A549 (cell line): ENCODE results near the gene TRIM24. TPM values are rescaled to one million over a fixed set of nuclear protein-coding genes. Genes with fewer than 3 reads are reported as not detected.

Experiments used
- ATAC-seq, 2 experiments: fragments of 200-7000 bp in 1 of 2; fragments of >200 bp in 1 of 2; cut with Nextera tagmentation in 1 of 2; cut with Tn5 transposase in 1 of 2; 3 replicates each; pipeline versions ENCODE4 v1.8.0 to v1.9.1; 2018 to 2020; ENCODE audit warnings: mild to moderate bottlenecking in 1 of 2, moderate library complexity in 1 of 2
- CTCF ChIA-PET: fragments of 300-600 bp; sonication (Branson Sonifier 250); formaldehyde crosslinking; extraction: SDS; loops from one replicate; lab custom pipeline; 2021; ENCODE audit warnings: antibody characterized with exemption, inconsistent platforms; lab: Yijun Ruan, JAX
- POLR2A ChIA-PET: fragments of 350-600 bp; formaldehyde crosslinking; extraction: SDS; loops from one replicate; lab custom pipeline; 2021; ENCODE audit warnings: antibody characterized with exemption, inconsistent platforms; lab: Yijun Ruan, JAX
- DNase-seq, 2 experiments: peaks; one replicate each; pipeline versions ENCODE4 v3.0.0 to v3.0.0-alpha.2; 2011 to 2016; ENCODE audit warnings: low read depth in 1 of 2, low spot score in 1 of 2
- FAIRE-seq: peaks from 2 replicates; lab custom pipeline; 2011; peaks lifted over from hg19 to GRCh38; lab: Jason Lieb, UNC
- H3K27ac ChIP-seq, 2 experiments: fragments of >200 bp; sonication (Bioruptor Twin); formaldehyde crosslinking; 3 replicates each; pipeline ENCODE4 v1.5.1; 2016 to 2017
- H3K4me1 ChIP-seq: fragments of >200 bp; sonication (Bioruptor Twin); formaldehyde crosslinking; 3 replicates; pipeline ENCODE4 v1.6.1; 2016
- H3K4me2 ChIP-seq: fragments of >200 bp; sonication (Bioruptor Twin); formaldehyde crosslinking; 3 replicates; pipeline ENCODE4 v1.6.1; 2016
- H3K4me3 ChIP-seq: fragments of >200 bp; sonication (Bioruptor Twin); formaldehyde crosslinking; 3 replicates; pipeline ENCODE4 v1.5.1; 2016
- H3K9me3 ChIP-seq: fragments of >200 bp; sonication (Bioruptor Twin); formaldehyde crosslinking; 3 replicates; pipeline ENCODE4 v1.6.1; 2016
- BHLHE40 ChIP-seq: IDR thresholded peaks from 2 replicates; pipeline ENCODE4 v1.6.1; 2012; ENCODE audit warnings: low read depth, low read length, inconsistent platforms
- EP300 ChIP-seq, 2 experiments: fragments of >200 bp; sonication (Bioruptor Twin); formaldehyde crosslinking; IDR thresholded peaks; 2 replicates in 1 of 2; 3 replicates in 1 of 2; pipeline ENCODE4 v1.6.1; 2016 to 2017
- ESRRA ChIP-seq: fragments of 150-350 bp; IDR thresholded peaks from 2 replicates; pipeline ENCODE4 v1.6.1; 2014; ENCODE audit warnings: mild to moderate bottlenecking, low read length, borderline replicate concordance
- FOSB ChIP-seq: fragments of 250-450 bp; sonication (Bioruptor Pico); IDR thresholded peaks from 2 replicates; pipeline ENCODE4 v1.5.0; 2020; ENCODE audit warnings: mild to moderate bottlenecking, moderate library complexity
- FOSL2 ChIP-seq, 2 experiments: fragments of 450-650 bp in 1 of 2; fragments of >200 bp in 1 of 2; sonication (Bioruptor Twin) in 1 of 2; formaldehyde crosslinking; IDR thresholded peaks; 2 replicates each; pipeline versions ENCODE4 v1.5.0 to v1.6.1; 2016 to 2020; ENCODE audit warnings: mild to moderate bottlenecking in 1 of 2, moderate library complexity in 1 of 2
- GATA3 ChIP-seq: IDR thresholded peaks from 2 replicates; pipeline ENCODE4 v1.6.1; 2012; ENCODE audit warnings: borderline replicate concordance
- HMGXB4 ChIP-seq: fragments of 250-450 bp; sonication (Bioruptor Pico); IDR thresholded peaks from 2 replicates; pipeline ENCODE4 v1.5.0; 2021; ENCODE audit warnings: mild to moderate bottlenecking, moderate library complexity, borderline replicate concordance
- HOXB5 ChIP-seq: fragments of 250-450 bp; sonication (Bioruptor Pico); IDR thresholded peaks from 2 replicates; pipeline ENCODE4 v1.5.0; 2020; ENCODE audit warnings: mild to moderate bottlenecking, moderate library complexity
- JUN ChIP-seq, 2 experiments: fragments of >200 bp; sonication (Bioruptor Twin); formaldehyde crosslinking; IDR thresholded peaks; 2 replicates in 1 of 2; 3 replicates in 1 of 2; pipeline ENCODE4 v1.6.1; 2016 to 2017
- JUNB ChIP-seq: fragments of >200 bp; sonication (Bioruptor Twin); formaldehyde crosslinking; IDR thresholded peaks from 2 replicates; pipeline ENCODE4 v1.6.1; 2016
- KDM5A ChIP-seq: fragments of 200-600 bp; sonication (generic); IDR thresholded peaks from 2 replicates; pipeline ENCODE4 v1.6.1; 2016; ENCODE audit warnings: antibody characterized with exemption, mild to moderate bottlenecking
- MYC ChIP-seq: IDR thresholded peaks from 2 replicates; pipeline ENCODE4 v1.6.1; 2012; ENCODE audit warnings: mild to moderate bottlenecking, inconsistent platforms, low read length, improper control_type of control experiment, borderline replicate concordance
- NFE2L2 ChIP-seq: fragments of 150-350 bp; conservative IDR thresholded peaks from 2 replicates; pipeline ENCODE4 v1.6.1; 2014; ENCODE audit warnings: low read length
- REST ChIP-seq: fragments of 200-600 bp; sonication (generic); IDR thresholded peaks from 2 replicates; pipeline ENCODE4 v1.6.1; 2016; ENCODE audit warnings: antibody characterized with exemption, mild to moderate bottlenecking, moderate library complexity
- SREBF2 ChIP-seq: fragments of 450-650 bp; IDR thresholded peaks from 2 replicates; pipeline ENCODE4 v1.6.1; 2014; ENCODE audit warnings: mild to moderate bottlenecking, moderate library complexity
- TFCP2L1 ChIP-seq: fragments of 250-450 bp; sonication (Bioruptor Pico); IDR thresholded peaks from 2 replicates; pipeline ENCODE4 v1.5.0; 2021; ENCODE audit warnings: mild to moderate bottlenecking
- ZSCAN20 ChIP-seq: fragments of 250-450 bp; sonication (Bioruptor Pico); IDR thresholded peaks from 2 replicates; pipeline ENCODE4 v1.8.0; 2022; ENCODE audit warnings: mild to moderate bottlenecking, moderate library complexity
- WGBS: methylation state at CpG from one replicate; pipeline ENCODE4 v1.1.6; 2017; ENCODE audit errors: missing lambda C conversion rate; 5-methylcytosine and 5-hydroxymethylcytosine counted together
- polyA plus RNA-seq, 4 experiments: library from polyadenylated mRNA; depleted of rRNA in 3 of 4; stranded (reverse); fragments of >200 nt; fragmentation: RNase III in 1 of 4; extraction: RNeasy Plus Mini Kit Qiagen cat#74134 plus additional on column Dnase treatment in 1 of 4; gene quantifications; 2 replicates in 3 of 4; 3 replicates in 1 of 4; pipeline ENCODE4 v1.2.3, GENCODE V29; 2011 to 2017
- small RNA-seq, 6 experiments: library from RNA; depleted of rRNA; stranded (forward); fragments of <200 nt; gene quantifications; one replicate each; pipeline ENCODE3, GENCODE V24; 2012
- TF ChIP-seq, protein P1 (sequence below): fragments of >200 bp; sonication (Bioruptor Twin); formaldehyde crosslinking; IDR thresholded peaks from 2 replicates; pipeline ENCODE4 v1.6.1; 2016

TRIM24 gene
- polyA plus RNA-seq, 2 of the 4 experiments (the other 2 are of a cell fraction) = 8.3 to 11.6 TPM

GRCh38 chr7:138632826-138633602 lies 173.0 kb downstream of the TRIM24 start:
- ChIA-PET CTCF (interaction anchor here (1.2 to 1.4 kb wide), 2 partner anchors 12 to 13 kb away, joined by 4 read pairs; no protein-coding TSS in a partner anchor), POLR2A (no interaction called here)
- no peak overlapping the region for H3K4me2 ChIP-seq
- no peak for ATAC-seq
- no peaks in the 10 kb centered on the region for H3K4me1 ChIP-seq
- no peaks in the 10 kb centered on the region for H3K9me3 ChIP-seq
- no peak overlapping the region for H3K27ac ChIP-seq
- TF ChIP-seq ESRRA (no peak), GATA3 (no peak), REST (no peak), MYC (no peak), BHLHE40 (no peak), FOSL2 (IDR thresholded peaks at IDR 0.05) (no peak), FOSL2 (CRISPR knock-in tag; IDR thresholded peaks at IDR 0.05) (no peak), SREBF2 (no peak), TFCP2L1 (CRISPR knock-in tag) (no peak), HOXB5 (CRISPR knock-in tag) (no peak), NFE2L2 (no peak), JUN (IDR thresholded peaks at IDR 0.05) (no peak), HMGXB4 (no peak), EP300 (IDR thresholded peaks at IDR 0.05) (no peak), KDM5A (no peak), ZSCAN20 (CRISPR knock-in tag) (no peak), JUNB (no peak), FOSB (CRISPR knock-in tag) (no peak)
- TF ChIP-seq, protein P1, sequence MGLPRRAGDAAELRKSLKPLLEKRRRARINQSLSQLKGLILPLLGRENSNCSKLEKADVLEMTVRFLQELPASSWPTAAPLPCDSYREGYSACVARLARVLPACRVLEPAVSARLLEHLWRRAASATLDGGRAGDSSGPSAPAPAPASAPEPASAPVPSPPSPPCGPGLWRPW = no peak
- FAIRE-seq = no peak
- H3K4me3 ChIP-seq = no peak overlapping the region
- WGBS = 30% methylated on average over 12 of the region's 12 CpGs
- DNase-seq = no peak

Small RNAs within 50 kb of the gene (small RNA-seq; reads per million reads assigned to genes)
- 0 reads per million in 6 experiments for gene RF00561

Other genes with a start within 250 kb of the TRIM24 start
- 0.05 and 0.21 TPM in 2 replicates for gene SVOPL, start 241.1 kb downstream of the TRIM24 start, polyA plus RNA-seq (2011; rRNA removed)
- gene SVOPL, start 241.1 kb downstream of the TRIM24 start, polyA plus RNA-seq (2017; fragmentation: RNase III; extraction: RNeasy Plus Mini Kit Qiagen cat#74134 plus additional on column Dnase treatment) = not detected in 3 replicates